K562 (cell line): ENCODE measurements around the gene PBXIP1. TPM values are rescaled to one million over a fixed set of nuclear protein-coding genes. Genes with fewer than 3 reads are reported as not detected.

Source experiments
- CCAR2 ChIP-seq: fragments of 200-400 bp; formaldehyde crosslinking; IDR thresholded peaks from 2 replicates; pipeline ENCODE4 v1.6.1; 2017; ENCODE audit warnings: mild to moderate bottlenecking, low read depth, low read length
- EZH2 ChIP-seq: IDR thresholded peaks from 2 replicates; pipeline ENCODE4 v1.6.1; 2012; ENCODE audit warnings: low read depth, mild to moderate bottlenecking, inconsistent platforms, low read length, borderline replicate concordance
- HBP1 ChIP-seq: fragments of 450-650 bp; formaldehyde crosslinking; IDR thresholded peaks from 2 replicates; pipeline ENCODE4 v1.4.0; 2022; ENCODE audit warnings: missing genetic modification characterization
- HEY1 ChIP-seq: fragments of 250-450 bp; sonication (Bioruptor Pico); IDR thresholded peaks from 2 replicates; pipeline ENCODE4 v1.5.0; 2020; ENCODE audit warnings: mild to moderate bottlenecking, moderate library complexity, borderline replicate concordance
- HMGXB4 ChIP-seq: sonication (generic); formaldehyde crosslinking; IDR thresholded peaks from 2 replicates; pipeline ENCODE4 v1.8.1; 2023; ENCODE audit warnings: mild to moderate bottlenecking, missing genetic modification reagents
- MTA2 ChIP-seq: fragments of 450-650 bp; IDR thresholded peaks from 2 replicates; pipeline ENCODE4 v1.6.1; 2016; ENCODE audit warnings: low read depth
- NFATC3 ChIP-seq: fragments of 450-650 bp; IDR thresholded peaks from 2 replicates; pipeline ENCODE4 v1.6.1; 2017; ENCODE audit warnings: mild to moderate bottlenecking
- NFRKB ChIP-seq: fragments of 450-650 bp; IDR thresholded peaks from 2 replicates; pipeline ENCODE4 v1.6.1; 2016; ENCODE audit warnings: low read depth
- NR2C1 ChIP-seq, 2 experiments: fragments of 450-650 bp; IDR thresholded peaks; 2 replicates each; pipeline ENCODE4 v1.6.1; 2017; ENCODE audit warnings: mild to moderate bottlenecking in 2 of 2, antibody characterized with exemption in 1 of 2, inconsistent platforms in 1 of 2, missing compliant biosample characterization in 1 of 2, missing genetic modification characterization in 1 of 2
- PRMT5 ChIP-seq: sonication (generic); formaldehyde crosslinking; IDR thresholded peaks from 2 replicates; pipeline ENCODE4 v1.5.0; 2020; ENCODE audit warnings: missing genetic modification reagents
- PTRF ChIP-seq: fragments of 450-650 bp; IDR thresholded peaks from 2 replicates; pipeline ENCODE4 v1.6.1; 2016; ENCODE audit warnings: mild to moderate bottlenecking, missing genetic modification characterization, missing compliant biosample characterization
- SAFB2 ChIP-seq: fragments of 200-400 bp; formaldehyde crosslinking; IDR thresholded peaks from 2 replicates; pipeline ENCODE4 v1.6.1; 2018; ENCODE audit warnings: borderline replicate concordance, low read length, low read depth, moderate library complexity; ENCODE audit not compliant: severe bottlenecking
- TRIM28 ChIP-seq: fragments of 450-650 bp; IDR thresholded peaks from 2 replicates; pipeline ENCODE4 v1.6.1; 2017
- ZBTB2 ChIP-seq: fragments of 450-650 bp; IDR thresholded peaks from 2 replicates; pipeline ENCODE4 v1.6.1; 2016; ENCODE audit warnings: antibody characterized with exemption
- ZNF311 ChIP-seq: fragments of 250-450 bp; sonication (Bioruptor Pico); IDR thresholded peaks from 2 replicates; pipeline ENCODE4 v1.4.0; 2020; ENCODE audit warnings: mild to moderate bottlenecking, moderate library complexity
- ZNF408 ChIP-seq: fragments of 250-450 bp; sonication (Bioruptor Pico); IDR thresholded peaks from 2 replicates; pipeline ENCODE4 v1.4.0; 2020; ENCODE audit warnings: low read depth, mild to moderate bottlenecking, moderate library complexity
- ZNF699 ChIP-seq: fragments of 250-450 bp; sonication (Bioruptor Pico); IDR thresholded peaks from 2 replicates; pipeline ENCODE4 v1.8.0; 2021; ENCODE audit warnings: mild to moderate bottlenecking, moderate library complexity; ENCODE audit not compliant: insufficient replicate concordance
- polyA plus RNA-seq, 8 experiments: library from polyadenylated mRNA; depleted of rRNA in 4 of 8; stranded (reverse) in 5 of 8; unstranded in 3 of 8; fragments of >200 nt; fragmentation: Nextera tagmentation in 2 of 8; fragmentation: Illumina TruSeq in 1 of 8; extraction: Ambion mirVana in 2 of 8; extraction: Trizol in 1 of 8; gene quantifications; 2 replicates each; pipeline versions ENCODE4 v1.2.1 to v1.2.3, GENCODE V29; 2011 to 2014; ENCODE audit warnings: inconsistent platforms in 1 of 8, missing spikeins in 1 of 8
- total RNA-seq, 7 experiments: library from RNA; depleted of rRNA in 6 of 7; stranded (reverse); fragments of >200 nt in 6 of 7; fragmentation: Illumina TruSeq in 2 of 7; extraction: Trizol in 2 of 7; gene quantifications; 2 replicates each; pipeline versions ENCODE4 v1.2.1 to v1.2.3, GENCODE V29; 2011 to 2021; ENCODE audit warnings: low replicate concordance in 1 of 7
- TF ChIP-seq, protein P1 (sequence below): fragments of 200-800 bp; sonication (Bioruptor generic); IDR thresholded peaks from 2 replicates; pipeline ENCODE4 v1.6.1; 2017; ENCODE audit warnings: missing genetic modification characterization, missing compliant biosample characterization
- TF ChIP-seq, protein P2 (sequence below): sonication (generic); formaldehyde crosslinking; IDR thresholded peaks from 2 replicates; pipeline ENCODE4 v1.8.0; 2023; ENCODE audit warnings: mild to moderate bottlenecking, missing genetic modification reagents

The PBXIP1 gene
- total and polyA plus RNA-seq, 9 of the 15 experiments (the other 6 are each of a cell fraction or from before 2014, with no cell fraction given) = 0.13 to 8.3 (median 5.8) TPM

DNA sequence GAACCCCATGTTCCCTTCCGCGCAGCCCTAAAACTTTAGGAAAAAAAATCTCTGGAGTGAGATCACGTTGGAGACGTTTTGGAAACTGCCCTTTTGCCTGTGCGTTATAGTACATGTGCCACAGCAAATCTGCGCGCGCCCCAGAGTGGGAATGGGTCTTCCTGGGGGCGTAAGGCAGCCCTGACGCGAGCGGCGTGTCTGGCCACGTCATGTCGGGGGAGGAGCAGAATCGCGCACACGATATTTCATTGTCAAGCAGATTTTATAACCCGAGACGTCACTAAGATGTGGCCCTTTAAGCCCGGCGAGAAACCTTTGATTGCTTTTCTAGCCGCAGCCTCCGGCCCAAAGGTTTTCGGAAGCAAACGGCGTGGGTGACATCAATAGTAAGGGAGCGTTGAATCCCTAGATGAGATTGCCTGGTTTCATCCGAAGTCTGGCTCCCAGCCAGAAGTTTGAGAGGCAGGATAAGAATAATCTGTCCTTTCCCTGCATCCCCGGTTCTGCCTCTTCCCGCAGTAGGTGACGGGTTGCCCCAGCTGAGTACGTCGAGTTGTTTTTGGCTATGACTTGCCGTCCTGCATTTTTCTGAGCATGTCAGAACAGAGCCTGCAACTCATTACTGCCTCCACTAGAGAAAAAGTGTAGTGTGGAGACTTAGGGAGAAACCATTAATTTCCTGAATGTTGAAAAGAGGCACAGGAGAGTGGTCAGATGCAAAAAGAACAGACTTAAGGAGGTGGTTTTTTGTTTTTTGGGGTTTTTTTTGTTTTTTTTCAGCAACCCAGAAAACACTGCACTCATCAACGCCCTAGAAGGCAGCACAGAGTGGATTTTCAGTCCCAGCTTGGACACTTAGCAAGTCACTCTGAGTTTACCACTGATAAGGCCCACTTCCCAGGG is 18.6 kb downstream of the PBXIP1 start (continued):
- TF ChIP-seq, protein P1, sequence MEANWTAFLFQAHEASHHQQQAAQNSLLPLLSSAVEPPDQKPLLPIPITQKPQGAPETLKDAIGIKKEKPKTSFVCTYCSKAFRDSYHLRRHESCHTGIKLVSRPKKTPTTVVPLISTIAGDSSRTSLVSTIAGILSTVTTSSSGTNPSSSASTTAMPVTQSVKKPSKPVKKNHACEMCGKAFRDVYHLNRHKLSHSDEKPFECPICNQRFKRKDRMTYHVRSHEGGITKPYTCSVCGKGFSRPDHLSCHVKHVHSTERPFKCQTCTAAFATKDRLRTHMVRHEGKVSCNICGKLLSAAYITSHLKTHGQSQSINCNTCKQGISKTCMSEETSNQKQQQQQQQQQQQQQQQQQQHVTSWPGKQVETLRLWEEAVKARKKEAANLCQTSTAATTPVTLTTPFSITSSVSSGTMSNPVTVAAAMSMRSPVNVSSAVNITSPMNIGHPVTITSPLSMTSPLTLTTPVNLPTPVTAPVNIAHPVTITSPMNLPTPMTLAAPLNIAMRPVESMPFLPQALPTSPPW (CRISPR knock-in tag) = peak; percentile 66
- no peak for TF ChIP-seq ZNF408 (CRISPR knock-in tag)
- TF ChIP-seq NFATC3 = no peak
- no peak for TF ChIP-seq EZH2
- no peak for TF ChIP-seq ZNF311 (CRISPR knock-in tag)
- no peak for TF ChIP-seq HBP1 (CRISPR knock-in tag)
- TF ChIP-seq, protein P2, sequence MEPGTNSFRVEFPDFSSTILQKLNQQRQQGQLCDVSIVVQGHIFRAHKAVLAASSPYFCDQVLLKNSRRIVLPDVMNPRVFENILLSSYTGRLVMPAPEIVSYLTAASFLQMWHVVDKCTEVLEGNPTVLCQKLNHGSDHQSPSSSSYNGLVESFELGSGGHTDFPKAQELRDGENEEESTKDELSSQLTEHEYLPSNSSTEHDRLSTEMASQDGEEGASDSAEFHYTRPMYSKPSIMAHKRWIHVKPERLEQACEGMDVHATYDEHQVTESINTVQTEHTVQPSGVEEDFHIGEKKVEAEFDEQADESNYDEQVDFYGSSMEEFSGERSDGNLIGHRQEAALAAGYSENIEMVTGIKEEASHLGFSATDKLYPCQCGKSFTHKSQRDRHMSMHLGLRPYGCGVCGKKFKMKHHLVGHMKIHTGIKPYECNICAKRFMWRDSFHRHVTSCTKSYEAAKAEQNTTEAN = no peak
- no peak for TF ChIP-seq NR2C1 (IDR thresholded peaks at IDR 0.05)
- no peak for TF ChIP-seq NR2C1 (tag; IDR thresholded peaks at IDR 0.05)
- TF ChIP-seq PTRF (tag) = no peak
- no peak for TF ChIP-seq PRMT5 (CRISPR knock-in tag)
- no peak for TF ChIP-seq MTA2
- TF ChIP-seq HMGXB4 (CRISPR knock-in tag) = no peak; the same call in 1 of the 2 replicates
- no peak for TF ChIP-seq ZNF699 (CRISPR knock-in tag)
- no peak for TF ChIP-seq HEY1 (CRISPR knock-in tag)
- no peak for TF ChIP-seq NFRKB
- no peak for TF ChIP-seq SAFB2
- TF ChIP-seq ZBTB2 = no peak
- no peak for TF ChIP-seq TRIM28
- TF ChIP-seq CCAR2 = no peak
